Vagina (tissue), 2 donors: Measurements from ENCODE around the gene ATP6V0E1. TPM values are rescaled to one million over a fixed set of nuclear protein-coding genes. Genes with fewer than 3 reads are reported as not detected.
"Not testable (repeated sequence)": the region's sequence is repeated elsewhere in the genome, so short reads cannot be mapped to it uniquely, and the experiment has no call there.

Experiments used
- DNase-seq, 2 donors: peaks; one replicate each; pipeline ENCODE4 v3.0.0-alpha.2; 2017; ENCODE audit errors: extremely low spot score in 2 of 2
- H3K27ac ChIP-seq: fragments of 200-600 bp; sonication (generic); one replicate; pipeline ENCODE4 v1.5.1; 2019
- H3K27me3 ChIP-seq: fragments of 200-600 bp; sonication (generic); one replicate; pipeline ENCODE4 v1.5.1; 2019
- H3K36me3 ChIP-seq, 2 donors: fragments of 200-600 bp; sonication (generic); one replicate each; pipeline ENCODE4 v1.5.1; 2017 to 2019
- H3K4me1 ChIP-seq: fragments of 200-600 bp; sonication (generic); one replicate; pipeline ENCODE4 v1.5.1; 2019
- H3K4me3 ChIP-seq, 2 donors: fragments of 200-600 bp; sonication (generic); 1 replicate in 1 of 2; 2 replicates in 1 of 2; pipeline ENCODE4 v1.5.1; 2016 to 2019
- H3K9me3 ChIP-seq: fragments of 200-600 bp; sonication (generic); one replicate; pipeline ENCODE4 v1.5.1; 2019
- POLR2A ChIP-seq, 2 donors: fragments of 450-650 bp; IDR thresholded peaks; one replicate each; pipeline ENCODE4 v1.6.1; 2017; ENCODE audit warnings: antibody characterized with exemption in 2 of 2, mild to moderate bottlenecking in 2 of 2, moderate library complexity in 2 of 2
- POLR2AphosphoS5 ChIP-seq, 2 donors: sonication (generic); formaldehyde crosslinking; IDR thresholded peaks; one replicate each; pipeline ENCODE4 v1.9.0; 2017; ENCODE audit warnings: antibody characterized with exemption in 2 of 2, mild to moderate bottlenecking in 2 of 2, low read depth in 1 of 2; ENCODE audit not compliant: insufficient read depth in 1 of 2
- intact Hi-C: fragments of 100-400 bp; cut with DNase I; formaldehyde crosslinking; loops from one replicate; pipeline ENCODE4 v1.15.1; 2023
- total RNA-seq: library from RNA; depleted of rRNA; stranded (reverse); fragments of >200 nt; gene quantifications from one replicate; pipeline ENCODE4 v1.2.3, GENCODE V29; 2016
- TF ChIP-seq, protein P1 (sequence below), 3 experiments: fragments of 450-650 bp in 2 of 3; fragments of 200-600 bp in 1 of 3; sonication (generic) in 1 of 3; IDR thresholded peaks; one replicate each; pipeline ENCODE4 v1.5.1; 2017 to 2019; ENCODE audit warnings: antibody characterized with exemption in 3 of 3, mild to moderate bottlenecking in 2 of 3, moderate library complexity in 2 of 3

ATP6V0E1 gene
- total RNA-seq, 1 donor from 2014 or later, result 121 TPM

DNA sequence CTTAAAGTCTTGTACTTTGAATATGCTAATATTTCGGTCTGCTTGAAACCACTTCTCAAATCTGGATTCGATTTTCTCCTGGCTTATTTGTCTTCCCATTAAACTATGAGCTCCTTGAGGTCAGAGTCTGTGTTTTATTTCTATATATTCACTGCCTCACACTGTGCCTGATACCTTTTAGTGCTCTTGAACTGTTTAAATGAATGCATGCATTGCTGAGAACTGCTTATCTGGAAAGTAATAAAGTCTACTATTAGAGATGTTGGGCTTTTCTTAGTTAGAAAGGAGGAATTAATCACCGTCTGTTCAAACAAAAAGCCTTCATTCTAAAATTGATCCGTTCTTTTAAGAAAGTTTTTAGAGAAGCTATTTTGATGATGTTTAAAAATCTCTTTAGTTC, 78.6 kb downstream of the ATP6V0E1 start:
- Histone ChIP-seq H3K36me3 (no peaks in the 10 kb centered on the region), H3K4me1 (peaks cover 56% of the 10 kb centered on the region), H3K9me3 (no peaks in the 10 kb centered on the region), H3K4me3 (no peak overlapping the region), H3K27me3 (no peaks in the 10 kb centered on the region), H3K27ac (no peak overlapping the region)
- no peak for DNase-seq
- intact Hi-C loops, result no loop called here
- TF ChIP-seq POLR2AphosphoS5 (IDR thresholded peaks at IDR 0.05; ENCODE audit: insufficient read depth in 1 of 2, low read depth in 1 of 2), result no peak
- TF ChIP-seq, protein P1, sequence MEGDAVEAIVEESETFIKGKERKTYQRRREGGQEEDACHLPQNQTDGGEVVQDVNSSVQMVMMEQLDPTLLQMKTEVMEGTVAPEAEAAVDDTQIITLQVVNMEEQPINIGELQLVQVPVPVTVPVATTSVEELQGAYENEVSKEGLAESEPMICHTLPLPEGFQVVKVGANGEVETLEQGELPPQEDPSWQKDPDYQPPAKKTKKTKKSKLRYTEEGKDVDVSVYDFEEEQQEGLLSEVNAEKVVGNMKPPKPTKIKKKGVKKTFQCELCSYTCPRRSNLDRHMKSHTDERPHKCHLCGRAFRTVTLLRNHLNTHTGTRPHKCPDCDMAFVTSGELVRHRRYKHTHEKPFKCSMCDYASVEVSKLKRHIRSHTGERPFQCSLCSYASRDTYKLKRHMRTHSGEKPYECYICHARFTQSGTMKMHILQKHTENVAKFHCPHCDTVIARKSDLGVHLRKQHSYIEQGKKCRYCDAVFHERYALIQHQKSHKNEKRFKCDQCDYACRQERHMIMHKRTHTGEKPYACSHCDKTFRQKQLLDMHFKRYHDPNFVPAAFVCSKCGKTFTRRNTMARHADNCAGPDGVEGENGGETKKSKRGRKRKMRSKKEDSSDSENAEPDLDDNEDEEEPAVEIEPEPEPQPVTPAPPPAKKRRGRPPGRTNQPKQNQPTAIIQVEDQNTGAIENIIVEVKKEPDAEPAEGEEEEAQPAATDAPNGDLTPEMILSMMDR (IDR thresholded peaks at IDR 0.05), result no peak
- no peak for TF ChIP-seq POLR2A (IDR thresholded peaks at IDR 0.05)

- H3K4me1 ChIP-seq, result peaks cover 48% of the 10 kb centered on the region
- H3K27me3 ChIP-seq, result no peaks in the 10 kb centered on the region
- DNase-seq, result no peak
These were observed 81.6 kb downstream of the ATP6V0E1 start for GRCh38 chr5:173065155-173065554.

DNA sequence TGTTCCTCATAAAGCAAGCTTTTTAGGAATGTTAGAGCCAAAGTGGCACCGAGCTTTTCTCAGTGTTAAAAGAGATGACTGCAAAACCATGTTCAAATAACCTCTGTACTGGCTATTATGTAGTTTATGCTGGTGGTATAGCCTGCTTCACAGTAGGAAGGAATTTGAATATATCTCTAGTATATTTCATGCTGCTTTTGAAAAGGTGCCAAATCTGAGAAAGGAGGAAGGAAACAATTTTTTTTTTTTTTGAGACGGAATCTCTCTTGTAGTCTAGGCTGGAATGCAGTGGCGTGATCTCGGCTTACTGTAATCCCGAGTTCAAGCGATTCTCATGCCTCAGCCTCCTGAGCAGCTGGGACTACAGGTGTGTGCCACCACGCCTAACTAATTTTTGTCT, 86.1 kb downstream of the ATP6V0E1 start:
- no peaks in the 10 kb centered on the region for H3K9me3 ChIP-seq
- no peaks in the 10 kb centered on the region for H3K27me3 ChIP-seq
- no peak overlapping the region for H3K4me3 ChIP-seq
- H3K4me1 ChIP-seq, result peaks cover 54% of the 10 kb centered on the region
- no peak for DNase-seq
- H3K27ac ChIP-seq, result no peak overlapping the region
- intact Hi-C loops, result no loop called here
- no peak for TF ChIP-seq POLR2AphosphoS5 (IDR thresholded peaks at IDR 0.05; ENCODE audit: insufficient read depth in 1 of 2, low read depth in 1 of 2)
- no peak for TF ChIP-seq POLR2A (IDR thresholded peaks at IDR 0.05)
- TF ChIP-seq, protein P1 (IDR thresholded peaks at IDR 0.05), result no peak
- no peaks in the 10 kb centered on the region for H3K36me3 ChIP-seq

More at GRCh38 chr5:173065155-173065554, 81.6 kb downstream of the ATP6V0E1 start:
- no peaks in the 10 kb centered on the region for H3K9me3 ChIP-seq
- intact Hi-C loops, result no loop called here
- no peak overlapping the region for H3K4me3 ChIP-seq
- TF ChIP-seq POLR2A (IDR thresholded peaks at IDR 0.05), result no peak
- TF ChIP-seq, protein P1 (IDR thresholded peaks at IDR 0.05), result no peak
- TF ChIP-seq POLR2AphosphoS5 (IDR thresholded peaks at IDR 0.05; ENCODE audit: insufficient read depth in 1 of 2, low read depth in 1 of 2), result no peak
- H3K27ac ChIP-seq, result no peak overlapping the region
- no peaks in the 10 kb centered on the region for H3K36me3 ChIP-seq

- no peaks in the 10 kb centered on the region for H3K36me3 ChIP-seq
- H3K4me3 ChIP-seq, result no peak overlapping the region
- no peak for DNase-seq
- H3K4me1 ChIP-seq, result peaks cover 40% of the 10 kb centered on the region
- no peaks in the 10 kb centered on the region for H3K27me3 ChIP-seq
- no peak overlapping the region for H3K27ac ChIP-seq
- TF ChIP-seq, protein P1 (IDR thresholded peaks at IDR 0.05), result no peak
- TF ChIP-seq POLR2AphosphoS5 (IDR thresholded peaks at IDR 0.05; ENCODE audit: insufficient read depth in 1 of 2, low read depth in 1 of 2) (no peak), POLR2A (IDR thresholded peaks at IDR 0.05) (no peak)
- intact Hi-C loops, result no loop called here
- H3K9me3 ChIP-seq, result no peaks in the 10 kb centered on the region
These were observed 91.7 kb downstream of the ATP6V0E1 start for GRCh38 chr5:173075137-173075843.

DNA sequence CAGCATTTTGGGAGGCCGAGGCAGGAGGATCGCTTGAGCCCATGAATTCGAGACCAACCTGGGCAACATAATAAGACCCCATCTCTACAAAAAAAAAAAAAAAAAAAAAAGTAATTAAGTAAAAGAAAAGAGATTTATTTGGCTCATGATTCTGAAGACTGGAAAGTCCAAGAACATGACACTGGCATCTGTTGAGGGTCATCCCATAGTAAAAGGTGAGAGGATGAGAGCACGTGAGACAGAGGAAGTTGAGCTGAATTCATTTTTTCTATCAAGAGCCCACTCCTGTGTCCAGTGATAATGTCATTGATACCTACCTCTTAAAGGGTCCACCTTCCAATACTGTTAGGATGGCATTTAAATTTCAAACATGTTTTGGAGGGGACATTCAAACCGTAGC, 92.4 kb downstream of the ATP6V0E1 start:
- no peak overlapping the region for H3K4me3 ChIP-seq
- intact Hi-C loops, result no loop called here
- TF ChIP-seq, protein P1 (IDR thresholded peaks at IDR 0.05), result no peak
- no peak for TF ChIP-seq POLR2A (IDR thresholded peaks at IDR 0.05)
- TF ChIP-seq POLR2AphosphoS5 (IDR thresholded peaks at IDR 0.05; ENCODE audit: insufficient read depth in 1 of 2, low read depth in 1 of 2), result no peak
- H3K36me3 ChIP-seq, result peaks cover 0 to 6% of the 10 kb centered on the region in 2 donors
- DNase-seq, result no peak
- H3K4me1 ChIP-seq, result peaks cover 35% of the 10 kb centered on the region
- H3K27ac ChIP-seq, result no peak overlapping the region
- H3K9me3 ChIP-seq, result no peaks in the 10 kb centered on the region
- no peaks in the 10 kb centered on the region for H3K27me3 ChIP-seq

GRCh38 chr5:173076471-173076870, 92.9 kb downstream of the ATP6V0E1 start:
- H3K27ac ChIP-seq, intact Hi-C loops, H3K9me3 ChIP-seq, H3K4me3 ChIP-seq, DNase-seq, H3K27me3 ChIP-seq: not testable (repeated sequence)
- peaks cover 0 to 11% of the 10 kb centered on the region in 2 donors for H3K36me3 ChIP-seq
- H3K4me1 ChIP-seq, result peaks cover 30% of the 10 kb centered on the region
